Trophoblast cell (in vitro differentiated cells and primary cell): Measurements from ENCODE around the gene HIPK1.

Experiments
- DNase-seq, 2 donors: peaks; one replicate each; pipeline ENCODE4 v3.0.0-alpha.2; 2016
- H2AFZ ChIP-seq: 2 replicates; pipeline ENCODE4 v1.6.1; 2013; ENCODE audit warnings: low read length, moderate library complexity, mild to moderate bottlenecking; ENCODE audit not compliant: insufficient read depth, poor library complexity
- H2AK5ac ChIP-seq: 2 replicates; pipeline ENCODE4 v1.6.1; 2013; ENCODE audit warnings: mild to moderate bottlenecking, low read length
- H2BK120ac ChIP-seq: 2 replicates; pipeline ENCODE4 v1.6.1; 2013; ENCODE audit warnings: low read length, mild to moderate bottlenecking, moderate library complexity; ENCODE audit not compliant: insufficient read depth, poor library complexity
- H2BK12ac ChIP-seq: 2 replicates; pipeline ENCODE4 v1.6.1; 2013; ENCODE audit warnings: mild to moderate bottlenecking, low read length, moderate library complexity
- H2BK5ac ChIP-seq: 2 replicates; pipeline ENCODE4 v1.6.1; 2013; ENCODE audit warnings: low read length, low read depth, moderate library complexity, mild to moderate bottlenecking; ENCODE audit not compliant: poor library complexity
- H3K14ac ChIP-seq: 2 replicates; pipeline ENCODE4 v1.6.1; 2013; ENCODE audit warnings: mild to moderate bottlenecking, low read length
- H3K18ac ChIP-seq: 2 replicates; pipeline ENCODE4 v1.6.1; 2013; ENCODE audit warnings: mild to moderate bottlenecking, low read length
- H3K23ac ChIP-seq: 2 replicates; pipeline ENCODE4 v1.6.1; 2013; ENCODE audit warnings: low read length
- H3K27ac ChIP-seq: 2 replicates; pipeline ENCODE4 v1.5.1; 2013; ENCODE audit warnings: low read depth, mild to moderate bottlenecking, inconsistent platforms, low read length, moderate library complexity
- H3K27me3 ChIP-seq: 2 replicates; pipeline ENCODE4 v1.6.1; 2013; ENCODE audit warnings: inconsistent platforms, mild to moderate bottlenecking, low read length, moderate library complexity; ENCODE audit not compliant: insufficient read depth
- H3K36me3 ChIP-seq, 2 experiments: 1 replicate in 1 of 2; 2 replicates in 1 of 2; pipeline ENCODE4 v1.6.1; 2013; ENCODE audit warnings: low read length in 2 of 2, mild to moderate bottlenecking in 2 of 2, moderate library complexity in 1 of 2; ENCODE audit not compliant: insufficient read depth in 2 of 2, control insufficient read depth in 1 of 2
- H3K4ac ChIP-seq: 2 replicates; pipeline ENCODE4 v1.6.1; 2013; ENCODE audit warnings: low read depth, mild to moderate bottlenecking, low read length, moderate library complexity
- H3K4me1 ChIP-seq, 2 experiments: 1 replicate in 1 of 2; 2 replicates in 1 of 2; pipeline ENCODE4 v1.6.1; 2013; ENCODE audit warnings: low read length in 2 of 2, mild to moderate bottlenecking in 2 of 2, moderate library complexity in 1 of 2; ENCODE audit not compliant: insufficient read depth in 2 of 2, control insufficient read depth in 1 of 2
- H3K4me2 ChIP-seq: 2 replicates; pipeline ENCODE4 v1.6.1; 2013; ENCODE audit warnings: inconsistent platforms, mild to moderate bottlenecking, low read length, moderate library complexity
- H3K4me3 ChIP-seq: 2 replicates; pipeline ENCODE4 v1.5.1; 2013; ENCODE audit warnings: mild to moderate bottlenecking, low read depth, low read length, inconsistent platforms
- H3K79me1 ChIP-seq: one replicate; pipeline ENCODE4 v1.6.1; 2013; ENCODE audit warnings: low read length
- H3K79me2 ChIP-seq: 2 replicates; pipeline ENCODE4 v1.6.1; 2013; ENCODE audit warnings: low read length, mild to moderate bottlenecking; ENCODE audit not compliant: control insufficient read depth, insufficient read depth, poor library complexity
- H3K9ac ChIP-seq: 2 replicates; pipeline ENCODE4 v1.6.1; 2013; ENCODE audit warnings: mild to moderate bottlenecking, low read length
- H3K9me3 ChIP-seq: 2 replicates; pipeline ENCODE4 v1.6.1; 2013; ENCODE audit warnings: low read depth, mild to moderate bottlenecking, control low read depth, inconsistent platforms, low read length; ENCODE audit not compliant: insufficient read depth
- H4K12ac ChIP-seq: 2 replicates; pipeline ENCODE4 v1.6.1; 2013; ENCODE audit warnings: low read depth, mild to moderate bottlenecking, low read length, moderate library complexity
- H4K8ac ChIP-seq: 2 replicates; pipeline ENCODE4 v1.6.1; 2013; ENCODE audit warnings: low read depth, mild to moderate bottlenecking, low read length, moderate library complexity
- H4K91ac ChIP-seq: one replicate; pipeline ENCODE4 v1.6.1; 2013; ENCODE audit warnings: low read depth, mild to moderate bottlenecking, low read length, moderate library complexity
- WGBS: extraction: QIAGEN DNeasy Blood & Tissue Kit; methylation state at CpG from one replicate; pipeline ENCODE4 v1.1.7; 2013; ENCODE audit warnings: missing lambda C conversion rate; ENCODE audit not compliant: insufficient read length, insufficient coverage; ENCODE audit errors: extremely low coverage; 5-methylcytosine and 5-hydroxymethylcytosine counted together

HIPK1 gene

DNA sequence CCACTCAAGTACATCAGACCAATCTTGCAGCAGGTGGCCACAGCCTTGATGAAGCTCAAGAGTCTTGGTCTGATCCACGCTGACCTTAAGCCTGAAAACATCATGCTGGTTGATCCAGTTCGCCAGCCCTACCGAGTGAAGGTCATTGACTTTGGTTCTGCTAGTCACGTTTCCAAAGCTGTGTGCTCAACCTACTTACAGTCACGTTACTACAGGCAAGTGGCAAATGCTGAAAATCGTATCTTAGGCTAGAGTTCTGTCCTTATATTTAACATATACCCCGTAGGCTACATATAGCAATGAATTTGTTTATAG, 12.1 kb downstream of the HIPK1 start:
- Histone ChIP-seq H2BK120ac (no peak overlapping the region), H2AK5ac (no peak overlapping the region), H3K4me2 (no peak overlapping the region), H3K9ac (no peak overlapping the region), H3K36me3 (peaks cover 12 to 16% of the 10 kb centered on the region in 2 experiments), H2BK5ac (no peak overlapping the region), H4K8ac (no peak overlapping the region), H3K79me2 (peaks cover 3% of the 10 kb centered on the region), H3K27me3 (no peaks in the 10 kb centered on the region), H2BK12ac (no peak overlapping the region), H3K14ac (no peak overlapping the region), H3K27ac (no peak overlapping the region), H2AFZ (no peak overlapping the region), H3K23ac (no peak overlapping the region), H3K4me1 (peaks cover 0 to 2% of the 10 kb centered on the region in 2 experiments), H4K12ac (no peak overlapping the region), H4K91ac (no peak overlapping the region), H3K4me3 (no peak overlapping the region), H3K4ac (no peak overlapping the region), H3K79me1 (no peaks in the 10 kb centered on the region), H3K9me3 (no peaks in the 10 kb centered on the region), H3K18ac (no peak overlapping the region)
- DNase-seq = no peak
- no CpG with 5 or more reads among the region's 7 CpGs for WGBS

DNA sequence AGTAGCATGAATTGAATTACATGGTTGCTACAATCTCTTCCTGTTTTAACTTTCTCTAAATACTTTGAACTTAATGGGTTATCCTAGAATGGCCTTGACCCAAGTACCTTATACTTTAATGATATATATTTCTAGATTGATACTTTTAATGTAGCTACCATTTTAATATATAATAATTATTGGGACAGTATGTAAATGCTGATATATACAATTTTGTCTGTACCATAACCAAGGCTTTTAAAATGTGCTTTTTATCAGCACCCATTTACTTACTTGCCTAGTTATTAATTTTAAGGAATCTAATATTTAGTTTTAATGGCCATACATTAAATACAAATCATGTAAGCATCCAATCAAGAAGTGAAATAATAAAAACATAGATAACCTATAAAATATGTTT, 13.4 kb downstream of the HIPK1 start:
- no peak overlapping the region for H2BK120ac ChIP-seq
- H3K9ac ChIP-seq = no peak overlapping the region
- no peaks in the 10 kb centered on the region for H3K9me3 ChIP-seq
- H3K79me1 ChIP-seq = no peaks in the 10 kb centered on the region
- H3K4me3 ChIP-seq = no peak overlapping the region
- no peak overlapping the region for H3K18ac ChIP-seq
- no peak overlapping the region for H2BK12ac ChIP-seq
- H2AK5ac ChIP-seq = no peak overlapping the region
- no peak overlapping the region for H3K23ac ChIP-seq
- H3K14ac ChIP-seq = no peak overlapping the region
- peaks cover 0 to 1% of the 10 kb centered on the region in 2 experiments for H3K4me1 ChIP-seq
- H3K4me2 ChIP-seq = no peak overlapping the region
- no peak overlapping the region for H4K91ac ChIP-seq
- no peak overlapping the region for H4K12ac ChIP-seq
- H4K8ac ChIP-seq = no peak overlapping the region
- H3K36me3 ChIP-seq = peaks cover 12 to 16% of the 10 kb centered on the region in 2 experiments
- no peak overlapping the region for H3K4ac ChIP-seq
- H2BK5ac ChIP-seq = no peak overlapping the region
- H3K27me3 ChIP-seq = no peaks in the 10 kb centered on the region
- no peak overlapping the region for H3K27ac ChIP-seq
- H2AFZ ChIP-seq = no peak overlapping the region
- H3K79me2 ChIP-seq = peaks cover 2% of the 10 kb centered on the region
- DNase-seq = no peak

DNA sequence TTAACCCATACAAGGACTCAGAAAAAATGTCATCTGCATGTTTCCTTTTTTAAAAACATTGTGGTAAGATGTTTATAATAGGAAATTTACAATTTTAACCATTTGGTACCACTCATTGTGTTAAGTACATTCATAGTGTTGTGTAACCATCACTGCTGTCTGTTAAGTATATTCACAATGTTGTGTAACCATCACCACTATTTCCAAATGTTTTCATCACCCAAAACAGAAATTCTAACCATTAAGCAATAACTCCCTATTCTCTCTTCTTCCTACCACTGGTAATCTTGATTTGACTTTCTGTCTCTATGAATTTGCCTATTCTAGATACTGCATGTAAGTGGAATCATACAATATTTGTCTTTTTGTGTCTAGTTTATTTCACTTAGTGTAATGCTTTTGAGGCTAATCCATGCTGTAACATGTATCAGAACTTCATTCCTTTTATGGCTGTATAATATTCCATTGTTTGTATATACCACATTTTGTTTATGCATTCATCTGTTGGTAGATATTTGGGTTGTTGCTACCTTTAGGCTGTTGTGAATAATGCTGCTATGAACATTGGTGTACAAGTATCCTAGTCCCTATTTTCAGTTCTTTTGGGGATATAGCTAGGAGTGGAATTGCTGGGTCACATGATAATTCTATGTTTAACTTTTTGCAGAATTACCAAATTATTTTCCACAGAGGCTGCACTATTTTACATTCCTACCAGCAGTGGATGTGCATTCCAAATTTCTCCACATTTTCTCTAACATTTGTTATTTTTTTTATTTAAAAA, 14.1 kb downstream of the HIPK1 start:
- H3K14ac ChIP-seq = no peak overlapping the region
- no peak overlapping the region for H4K12ac ChIP-seq
- no peak overlapping the region for H3K23ac ChIP-seq
- H3K18ac ChIP-seq = no peak overlapping the region
- H2BK5ac ChIP-seq = no peak overlapping the region
- H4K8ac ChIP-seq = no peak overlapping the region
- no peak overlapping the region for H2BK12ac ChIP-seq
- no peak overlapping the region for H3K4me2 ChIP-seq
- H2BK120ac ChIP-seq = no peak overlapping the region
- no peak overlapping the region for H4K91ac ChIP-seq
- no peak for DNase-seq
- H2AFZ ChIP-seq = no peak overlapping the region
- no peak overlapping the region for H2AK5ac ChIP-seq
- H3K4me3 ChIP-seq = no peak overlapping the region
- no peaks in the 10 kb centered on the region for H3K4me1 ChIP-seq
- no peaks in the 10 kb centered on the region for H3K27me3 ChIP-seq
- H3K4ac ChIP-seq = no peak overlapping the region
- no peaks in the 10 kb centered on the region for H3K79me1 ChIP-seq
- H3K79me2 ChIP-seq = no peaks in the 10 kb centered on the region
- no peaks in the 10 kb centered on the region for H3K9me3 ChIP-seq
- H3K27ac ChIP-seq = no peak overlapping the region
- no peak overlapping the region for H3K9ac ChIP-seq
- H3K36me3 ChIP-seq = peaks cover 12 to 16% of the 10 kb centered on the region in 2 experiments

DNA sequence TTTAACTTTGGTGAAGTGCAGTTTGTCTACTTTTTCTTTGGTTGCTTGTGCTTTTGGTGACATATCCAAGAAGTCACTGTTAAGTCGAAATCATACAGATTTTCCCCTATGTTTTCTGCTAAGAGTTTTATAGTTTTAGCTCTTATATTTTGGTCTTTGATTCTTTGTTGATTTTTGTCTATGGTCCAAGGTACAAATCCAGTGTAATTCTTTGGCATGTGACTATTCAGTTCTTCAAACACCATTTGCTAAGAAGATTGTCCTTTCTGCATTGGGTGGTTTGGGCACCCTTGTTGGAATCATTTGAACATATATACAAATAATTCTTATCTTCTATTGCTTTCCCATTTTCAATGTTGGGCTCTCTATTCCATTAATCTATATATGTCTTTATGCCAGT, 16.2 kb downstream of the HIPK1 start:
- Histone ChIP-seq H3K4me2 (no peak overlapping the region), H3K27me3 (no peaks in the 10 kb centered on the region), H3K14ac (no peak overlapping the region), H4K91ac (no peak overlapping the region), H3K4me3 (no peak overlapping the region), H2BK12ac (no peak overlapping the region), H3K79me2 (no peaks in the 10 kb centered on the region), H2AFZ (no peak overlapping the region), H2AK5ac (no peak overlapping the region), H4K12ac (no peak overlapping the region), H3K18ac (no peak overlapping the region), H3K9me3 (no peaks in the 10 kb centered on the region), H3K36me3 (peaks cover 11 to 15% of the 10 kb centered on the region in 2 experiments), H2BK5ac (no peak overlapping the region), H4K8ac (no peak overlapping the region), H3K79me1 (no peaks in the 10 kb centered on the region), H3K9ac (no peak overlapping the region), H3K4me1 (no peaks in the 10 kb centered on the region), H2BK120ac (no peak overlapping the region), H3K27ac (no peak overlapping the region), H3K4ac (no peak overlapping the region), H3K23ac (no peak overlapping the region)
- no CpG with 5 or more reads among the region's 1 CpG for WGBS
- DNase-seq = no peak
